ENCODE measurements around the gene SMYD1. TPM values are rescaled to one million over a fixed set of nuclear protein-coding genes. Genes with fewer than 3 reads are reported as not detected.
"Not testable (repeated sequence)": the region's sequence is repeated elsewhere in the genome, so short reads cannot be mapped to it uniquely, and the experiment has no call there.

Gene SMYD1
- total RNA-seq (2021; ENCODE audit: unreplicated experiment), result not detected
- polyA plus RNA-seq (2012; ENCODE audit: insufficient read length), result not detected
- not detected for Bru-seq, nascent RNA
- not detected for BruChase-seq, experiment 1, labeled RNA remaining after a 2-hour chase
- percentile 2 among the genes with signal in this experiment for BruChase-seq, experiment 2, labeled RNA remaining after a 6-hour chase
- long read RNA-seq, result 0 reads

GRCh38 chr2:88067598-88067997 lies at the start of gene SMYD1:
TSS of gene SMYD1 (plus strand) at chr2:88067825. CDS start at chr2:88067865, 40 bp downstream.
- ChIA-PET POLR2A (no interaction called here), CTCF (no interaction called here)
- in situ Hi-C loops (cut with HindIII; ENCODE audit: low pct_unique_long_range_greater_than_20kb, low sequenced_read_pairs), result no loop called here
- ATAC-seq, result no peak
- no peaks in the 10 kb centered on the region for H3K9me3 ChIP-seq (ENCODE audit: control insufficient read depth, insufficient read depth, low read depth, low read length)
- DNase-seq (ENCODE audit: low read depth, low spot score), result no peak
- no TSS peak for BruUV-seq (replicated peaks)
- TF ChIP-seq CTCF (IDR thresholded peaks at IDR 0.05) (no peak), TCF7L2 (IDR thresholded peaks at IDR 0.05; ENCODE audit: low read depth, low read length) (no peak), SIN3A (IDR thresholded peaks at IDR 0.05; ENCODE audit: borderline replicate concordance, insufficient read depth, low read depth, low read length) (no peak)
- H3K27me3 ChIP-seq (ENCODE audit: control insufficient read depth, insufficient read depth, low read length), result 0 out of 2 replicates have a peak, but pooled peaks cover 2% of the 10 kb centered on the region
- no peaks in the 10 kb centered on the region for H3K36me3 ChIP-seq (ENCODE audit: control insufficient read depth, insufficient read depth, low read length)
- no peak within 1 kb of the TSS for H3K27ac ChIP-seq (ENCODE audit: low read length)
- intact Hi-C loops (cut with micrococcal nuclease; ENCODE audit: unreplicated experiment), result no loop called here
- H3K4me1 ChIP-seq (ENCODE audit: control insufficient read depth, insufficient read depth, low read length), result no peaks in the 10 kb centered on the region
- no peak within 1 kb of the TSS for H3K4me3 ChIP-seq (ENCODE audit: low read depth in 2 of 2, low read length in 2 of 2)

- H3K4me1 ChIP-seq (ENCODE audit: control insufficient read depth, insufficient read depth, low read length); DNase-seq (ENCODE audit: low read depth, low spot score); H3K27me3 ChIP-seq (ENCODE audit: control insufficient read depth, insufficient read depth, low read length); CTCF ChIA-PET; H3K9me3 ChIP-seq (ENCODE audit: control insufficient read depth, insufficient read depth, low read depth, low read length); H3K36me3 ChIP-seq (ENCODE audit: control insufficient read depth, insufficient read depth, low read length); H3K27ac ChIP-seq (ENCODE audit: low read length); ATAC-seq; intact Hi-C loops (cut with micrococcal nuclease; ENCODE audit: unreplicated experiment); H3K4me3 ChIP-seq (ENCODE audit: low read depth in 2 of 2, low read length in 2 of 2); BruUV-seq (replicated peaks); in situ Hi-C loops (cut with HindIII; ENCODE audit: low pct_unique_long_range_greater_than_20kb, low sequenced_read_pairs): not testable (repeated sequence)
- POLR2A ChIA-PET, result interaction anchor here (0.6 kb wide), 1 partner anchor 68 kb away, joined by 5 read pairs; no protein-coding TSS in a partner anchor
Observed at GRCh38 chr2:88018077-88018805, 49.4 kb upstream of the SMYD1 start.

- Histone ChIP-seq H3K27ac (ENCODE audit: low read length) (no peak overlapping the region), H3K27me3 (ENCODE audit: control insufficient read depth, insufficient read depth, low read length) (no peaks in the 10 kb centered on the region), H3K9me3 (ENCODE audit: control insufficient read depth, insufficient read depth, low read depth, low read length) (no peaks in the 10 kb centered on the region), H3K4me3 (ENCODE audit: low read depth in 2 of 2, low read length in 2 of 2) (no peak overlapping the region), H3K4me1 (ENCODE audit: control insufficient read depth, insufficient read depth, low read length) (peaks cover 6% of the 10 kb centered on the region; the same call in 1 of the 2 replicates), H3K36me3 (ENCODE audit: control insufficient read depth, insufficient read depth, low read length) (no peaks in the 10 kb centered on the region)
- DNase-seq (ENCODE audit: low read depth, low spot score), result no peak
- TF ChIP-seq SIN3A (IDR thresholded peaks at IDR 0.05; ENCODE audit: borderline replicate concordance, insufficient read depth, low read depth, low read length) (no peak), TCF7L2 (IDR thresholded peaks at IDR 0.05; ENCODE audit: low read depth, low read length) (no peak), POLR2AphosphoS5 (IDR thresholded peaks at IDR 0.05; ENCODE audit: low read depth, low read length) (no peak), CTCF (IDR thresholded peaks at IDR 0.05) (no peak), REST (IDR thresholded peaks at IDR 0.05; ENCODE audit: insufficient read depth in 1 of 2, low read depth in 2 of 2, low read length in 1 of 2) (no peak)
- in situ Hi-C loops (cut with HindIII; ENCODE audit: low pct_unique_long_range_greater_than_20kb, low sequenced_read_pairs), result no loop called here
- no peak for ATAC-seq
- POLR2A ChIA-PET, result no interaction called here
- CTCF ChIA-PET, result no interaction called here
- intact Hi-C loops (cut with micrococcal nuclease; ENCODE audit: unreplicated experiment), result no loop called here
- no TSS peak for BruUV-seq (replicated peaks)
Observed at GRCh38 chr2:88018909-88019308, 48.7 kb upstream of the SMYD1 start.

Measured in Panc1 (cell line).